Colonic mucosa (tissue), 4 donors: ENCODE measurements around the gene IGF2BP2. TPM values are rescaled to one million over a fixed set of nuclear protein-coding genes. Genes with fewer than 3 reads are reported as not detected.

ENCODE experiments used
- DNase-seq: peaks from one replicate; pipeline ENCODE4 v3.0.0-alpha.2; 2020
- H3K27ac ChIP-seq: fragments of 200-600 bp; one replicate; pipeline ENCODE4 v1.8.0; 2021
- H3K27me3 ChIP-seq: fragments of 200-600 bp; one replicate; pipeline ENCODE4 v1.8.0; 2021
- H3K36me3 ChIP-seq: fragments of 200-600 bp; one replicate; pipeline ENCODE4 v1.8.0; 2021
- H3K4me1 ChIP-seq: fragments of 200-600 bp; one replicate; pipeline ENCODE4 v1.8.0; 2021; ENCODE audit warnings: mild to moderate bottlenecking
- H3K4me3 ChIP-seq: fragments of 200-600 bp; one replicate; pipeline ENCODE4 v1.8.0; 2021
- H3K9ac ChIP-seq, 2 donors: one replicate each; pipeline ENCODE4 v1.7.0; 2013; ENCODE audit warnings: control low read depth in 2 of 2, low read depth in 2 of 2, low read length in 2 of 2
- H3K9me3 ChIP-seq: fragments of 200-600 bp; one replicate; pipeline ENCODE4 v1.8.0; 2021
- intact Hi-C: fragments of 100-400 bp; cut with DNase I; formaldehyde crosslinking; loops from one replicate; pipeline ENCODE4 v1.14.1; 2022
- total RNA-seq, 2 donors: library from RNA; stranded (reverse); fragmentation: NEBNext Ultra II Directional in 1 of 2; extraction: Animal tissue kit (Norgen Biotek cat#: 25700) in 1 of 2; gene quantifications; one replicate each; pipeline ENCODE4 v1.2.1, GENCODE V29; 2021
- TF ChIP-seq, protein P1 (sequence below): fragments of 200-600 bp; IDR thresholded peaks from one replicate; pipeline ENCODE4 v1.8.0; 2022; ENCODE audit warnings: antibody characterized with exemption, mild to moderate bottlenecking
- donor health status: healthy.
- donor health status: DM: no; HTN: no; CAD: no.
- donor health status: DM: no; HTN: no; CAD: no.

The IGF2BP2 gene
- total RNA-seq, 2 donors from 2014 or later: 48.7 to 61.2 TPM

DNA sequence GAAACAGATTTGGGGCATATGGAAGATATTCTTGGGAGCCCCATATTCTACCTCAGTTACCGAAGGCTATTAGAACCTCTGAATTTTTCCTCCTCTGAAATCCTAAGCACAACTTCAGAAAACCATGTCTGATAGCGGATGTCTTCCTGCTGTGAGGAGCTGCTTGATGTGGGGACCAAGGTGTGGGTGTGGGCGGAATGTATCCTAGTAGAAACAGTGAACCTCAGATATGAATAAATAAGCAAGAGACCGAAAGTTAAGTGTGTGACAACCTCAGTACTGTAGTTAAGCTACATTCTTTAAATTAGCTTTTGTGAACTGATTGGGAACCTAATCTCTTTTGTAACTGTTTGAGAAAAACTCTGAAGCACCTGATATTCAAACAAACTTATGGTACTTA, 191.8 kb downstream of the IGF2BP2 start:
- no peak for DNase-seq
- TF ChIP-seq, protein P1, sequence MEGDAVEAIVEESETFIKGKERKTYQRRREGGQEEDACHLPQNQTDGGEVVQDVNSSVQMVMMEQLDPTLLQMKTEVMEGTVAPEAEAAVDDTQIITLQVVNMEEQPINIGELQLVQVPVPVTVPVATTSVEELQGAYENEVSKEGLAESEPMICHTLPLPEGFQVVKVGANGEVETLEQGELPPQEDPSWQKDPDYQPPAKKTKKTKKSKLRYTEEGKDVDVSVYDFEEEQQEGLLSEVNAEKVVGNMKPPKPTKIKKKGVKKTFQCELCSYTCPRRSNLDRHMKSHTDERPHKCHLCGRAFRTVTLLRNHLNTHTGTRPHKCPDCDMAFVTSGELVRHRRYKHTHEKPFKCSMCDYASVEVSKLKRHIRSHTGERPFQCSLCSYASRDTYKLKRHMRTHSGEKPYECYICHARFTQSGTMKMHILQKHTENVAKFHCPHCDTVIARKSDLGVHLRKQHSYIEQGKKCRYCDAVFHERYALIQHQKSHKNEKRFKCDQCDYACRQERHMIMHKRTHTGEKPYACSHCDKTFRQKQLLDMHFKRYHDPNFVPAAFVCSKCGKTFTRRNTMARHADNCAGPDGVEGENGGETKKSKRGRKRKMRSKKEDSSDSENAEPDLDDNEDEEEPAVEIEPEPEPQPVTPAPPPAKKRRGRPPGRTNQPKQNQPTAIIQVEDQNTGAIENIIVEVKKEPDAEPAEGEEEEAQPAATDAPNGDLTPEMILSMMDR: no peak
- H3K9ac ChIP-seq: no peak overlapping the region
- H3K4me3 ChIP-seq: no peak overlapping the region
- peaks cover 14% of the 10 kb centered on the region for H3K4me1 ChIP-seq
- no peaks in the 10 kb centered on the region for H3K9me3 ChIP-seq
- H3K36me3 ChIP-seq: no peaks in the 10 kb centered on the region
- no peak overlapping the region for H3K27ac ChIP-seq
- intact Hi-C loops: no loop called here
- H3K27me3 ChIP-seq: no peaks in the 10 kb centered on the region

DNA sequence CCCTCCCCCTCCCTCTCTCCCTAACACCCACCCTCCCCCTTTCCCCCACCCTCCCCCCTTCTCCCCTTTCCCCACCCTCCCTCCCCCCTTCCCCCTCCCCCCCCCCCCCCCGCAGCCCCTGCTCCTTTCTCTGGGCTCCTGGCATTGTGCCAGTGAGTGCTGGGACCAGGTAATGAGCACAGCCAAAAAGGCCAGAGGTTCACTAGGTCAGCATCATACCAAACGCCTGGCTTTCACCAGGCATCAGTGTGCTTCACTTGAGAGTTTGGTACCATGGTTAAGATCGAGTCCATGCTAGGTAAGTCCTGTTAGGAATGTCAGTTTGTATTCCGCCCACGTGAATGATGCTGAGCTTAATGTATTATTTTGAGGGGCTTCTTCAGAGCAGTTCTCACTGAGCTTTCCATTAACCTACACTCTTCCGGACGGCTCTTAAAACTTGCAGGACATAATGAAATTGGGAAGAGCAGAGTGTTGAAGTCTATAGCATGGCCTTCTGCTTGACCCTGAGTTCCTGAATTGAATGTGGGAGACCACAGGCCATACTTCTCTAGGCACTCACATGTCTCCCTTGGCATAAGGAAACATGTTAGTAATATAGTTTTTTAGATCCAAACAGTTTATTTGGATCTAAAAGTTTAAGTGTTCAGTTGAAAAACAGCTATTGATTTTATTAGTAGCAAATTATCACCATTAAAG, 193.2 kb downstream of the IGF2BP2 start:
- no peak for DNase-seq
- H3K4me1 ChIP-seq: peaks cover 14% of the 10 kb centered on the region
- no peaks in the 10 kb centered on the region for H3K36me3 ChIP-seq

DNA sequence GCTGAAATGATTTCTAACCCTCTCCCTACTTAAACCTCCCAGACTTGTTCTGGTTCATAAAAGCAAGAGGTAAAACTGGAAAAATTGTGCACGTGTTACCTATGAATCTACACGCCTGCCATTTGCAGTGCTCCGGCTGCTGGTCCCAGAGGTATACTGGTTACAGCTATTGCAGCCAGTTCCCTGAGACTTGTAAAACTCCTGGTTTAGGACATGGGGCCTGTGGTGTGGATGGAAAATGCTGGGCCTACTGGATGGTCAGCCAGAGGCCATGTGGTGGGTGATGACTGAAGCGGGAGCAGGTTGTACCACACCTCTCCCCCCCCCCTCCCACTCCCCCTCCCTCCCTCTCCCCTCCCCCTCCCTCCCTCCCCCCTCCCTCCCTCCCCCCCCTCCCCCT, 193.7 kb downstream of the IGF2BP2 start:
- Histone ChIP-seq H3K4me1 (peaks cover 14% of the 10 kb centered on the region), H3K27ac (no peak overlapping the region), H3K27me3 (no peaks in the 10 kb centered on the region), H3K9ac (no peak overlapping the region), H3K4me3 (no peak overlapping the region), H3K36me3 (no peaks in the 10 kb centered on the region), H3K9me3 (no peaks in the 10 kb centered on the region)
- intact Hi-C loops: no loop called here
- TF ChIP-seq, protein P1: no peak
- DNase-seq: no peak

More for the DNA sequence above, 193.2 kb downstream of the IGF2BP2 start:
- no peak overlapping the region for H3K4me3 ChIP-seq
- H3K9me3 ChIP-seq: no peaks in the 10 kb centered on the region
- H3K27me3 ChIP-seq: no peaks in the 10 kb centered on the region
- TF ChIP-seq, protein P1: no peak
- intact Hi-C loops: no loop called here
- H3K27ac ChIP-seq: no peak overlapping the region
- no peak overlapping the region for H3K9ac ChIP-seq

DNA sequence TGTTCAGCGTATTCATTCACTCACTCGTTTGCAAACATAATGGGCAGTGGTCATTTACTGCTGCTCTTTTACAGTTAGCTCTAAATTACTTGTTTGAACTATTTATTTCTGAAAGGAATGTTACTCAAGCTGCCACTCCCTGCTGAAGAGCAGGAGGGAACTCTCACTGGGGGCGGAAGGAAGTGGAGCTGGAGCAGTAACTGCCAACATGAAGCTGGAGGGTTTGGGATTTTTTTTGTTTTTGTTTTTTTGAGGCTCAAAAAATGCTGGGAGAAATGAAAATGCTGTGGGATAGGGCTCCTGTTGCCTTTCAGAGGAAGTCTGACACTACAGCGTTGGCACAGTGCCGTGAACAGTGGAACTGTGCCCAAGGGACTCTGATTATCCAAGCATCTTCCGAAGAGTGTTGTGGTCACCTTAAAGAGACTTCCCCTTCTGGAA, 194.6 kb downstream of the IGF2BP2 start:
- TF ChIP-seq, protein P1: no peak
- peaks cover 14% of the 10 kb centered on the region for H3K4me1 ChIP-seq
- peak; percentile 57 for DNase-seq
- intact Hi-C loops: no loop called here
- peak overlapping the region; percentile 65 for H3K27ac ChIP-seq
- H3K27me3 ChIP-seq: no peaks in the 10 kb centered on the region
- H3K9ac ChIP-seq: peak overlapping the region in 1 of 2 donors; percentile 51
- H3K9me3 ChIP-seq: no peaks in the 10 kb centered on the region
- no peaks in the 10 kb centered on the region for H3K36me3 ChIP-seq
- H3K4me3 ChIP-seq: no peak overlapping the region

DNA sequence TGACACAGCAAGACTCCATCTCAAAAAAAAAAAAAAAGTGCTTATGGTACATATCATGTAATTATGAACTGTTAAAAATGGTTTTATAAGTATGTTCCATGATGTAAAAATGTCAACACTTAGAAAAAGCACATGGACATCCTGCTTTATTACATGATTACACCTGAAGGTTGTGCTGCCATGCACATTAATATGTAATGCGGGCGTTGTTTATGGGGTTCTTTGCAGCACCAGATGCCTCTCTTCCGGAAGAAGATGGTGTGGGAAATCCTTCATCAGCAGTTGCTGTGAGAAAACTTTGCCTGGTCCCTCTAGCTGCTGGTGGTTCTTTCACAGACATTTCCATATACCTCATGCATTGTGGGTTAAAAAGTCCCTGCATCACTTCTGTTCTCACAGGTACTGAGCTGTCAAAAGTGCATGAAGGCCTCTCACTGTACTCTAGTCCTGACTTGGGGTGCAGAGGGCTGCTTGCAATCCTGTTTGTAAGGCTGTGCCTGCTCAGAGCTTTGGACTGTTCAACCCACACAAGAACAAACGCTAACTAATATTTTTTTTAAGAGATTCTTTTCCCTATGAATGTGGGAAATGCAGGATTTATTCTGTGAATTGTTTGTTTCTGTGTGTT, 195.2 kb downstream of the IGF2BP2 start:
- Histone ChIP-seq H3K4me1 (peaks cover 14% of the 10 kb centered on the region), H3K9me3 (no peaks in the 10 kb centered on the region), H3K36me3 (no peaks in the 10 kb centered on the region), H3K27me3 (no peaks in the 10 kb centered on the region), H3K9ac (peak overlapping the region; percentile 35 to 60), H3K4me3 (no peak overlapping the region), H3K27ac (peak overlapping the region; percentile 65)
- intact Hi-C loops: no loop called here
- TF ChIP-seq, protein P1: no peak
- no peak for DNase-seq
